Measurements from ENCODE around the gene FOXO1.
"Not testable (repeated sequence)": the region's sequence is repeated elsewhere in the genome, so short reads cannot be mapped to it uniquely, and the experiment has no call there.

FOXO1 gene

DNA sequence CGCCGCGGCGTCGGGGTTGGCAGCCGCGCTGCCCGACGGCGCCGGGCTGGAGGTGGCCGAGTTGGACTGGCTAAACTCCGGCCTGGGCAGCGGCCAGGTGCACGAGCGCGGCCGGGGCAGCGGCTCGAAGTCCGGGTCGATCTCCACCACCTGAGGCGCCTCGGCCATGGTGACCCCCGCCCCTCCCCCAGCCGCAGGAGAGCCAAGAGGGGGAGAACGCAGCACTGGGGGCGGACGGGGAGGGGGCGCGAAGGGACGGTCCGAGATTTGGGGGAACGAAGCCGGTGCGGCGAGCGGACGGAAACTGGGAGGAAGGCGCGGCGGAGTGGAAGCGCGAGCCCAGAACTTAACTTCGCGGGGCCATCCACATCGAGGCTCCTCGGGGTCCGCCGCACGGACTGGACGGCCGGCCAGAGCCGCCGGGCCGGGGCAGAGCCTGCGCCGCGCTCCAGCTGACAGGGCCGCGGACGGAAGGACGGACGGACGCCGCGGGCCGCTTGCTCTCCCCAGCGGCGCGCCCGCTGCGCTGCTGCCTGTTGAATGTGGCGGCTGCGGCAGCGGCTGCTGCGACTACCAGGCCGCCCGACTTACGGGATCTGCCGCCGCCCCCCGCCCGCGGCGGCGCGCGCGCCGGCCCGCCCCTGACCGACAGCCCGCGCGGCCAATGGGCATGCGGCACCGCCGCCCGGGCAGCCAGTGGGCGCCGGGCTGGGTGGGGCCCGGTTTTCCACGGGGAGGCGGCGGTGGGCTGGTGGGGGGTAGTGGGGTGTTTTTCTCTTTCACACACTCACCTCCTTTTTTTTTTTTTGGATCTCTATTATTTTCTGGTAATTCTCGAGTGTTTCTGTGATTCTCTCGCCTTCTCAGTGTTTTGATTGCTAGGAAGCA is at the start of gene FOXO1:
TSS of gene FOXO1 (minus strand) at position 597 of the 888 bp plus-strand sequence. CDS start at position 168, 429 bp downstream.
- DNase-seq, result peak; percentile 94

DNA sequence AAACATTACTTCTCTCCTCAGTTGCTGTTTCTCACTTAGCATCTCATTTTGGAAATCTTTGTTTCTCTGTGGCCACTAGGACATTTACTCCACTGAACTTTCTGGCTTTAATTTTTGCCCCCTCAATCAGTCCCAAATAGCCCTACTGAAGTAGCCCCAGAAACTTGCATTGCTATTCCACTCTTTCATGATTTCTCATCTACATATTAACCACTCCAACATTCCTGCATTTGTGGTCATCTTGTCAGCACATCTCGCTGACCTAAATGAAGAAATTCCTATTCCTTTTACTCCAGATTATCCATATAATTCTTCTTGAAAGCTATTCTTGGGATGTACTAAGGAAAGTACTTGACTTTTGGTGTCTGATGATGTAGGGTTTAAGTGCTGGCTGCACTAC is 48.0 kb upstream of the FOXO1 start:
- DNase-seq, result not testable (repeated sequence)

DNA sequence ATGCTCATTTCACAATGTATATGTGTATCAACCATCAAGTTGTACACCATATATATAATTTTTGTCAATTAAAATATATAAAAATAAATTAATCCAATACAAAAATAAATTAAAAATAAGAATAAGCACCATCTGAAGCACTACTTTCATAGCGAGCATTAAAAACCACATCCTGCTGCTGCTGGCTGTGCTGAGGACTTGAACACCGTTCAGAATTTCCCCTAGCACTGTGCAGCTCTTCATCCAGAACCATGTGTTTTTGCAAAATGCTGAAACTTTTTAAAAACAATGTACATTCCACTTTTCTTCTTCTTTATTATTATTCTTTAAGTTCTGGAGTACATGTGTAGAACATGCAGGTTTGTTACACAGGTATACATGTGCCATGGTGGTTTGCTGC is 40.0 kb upstream of the FOXO1 start:
- no peak for DNase-seq

DNA sequence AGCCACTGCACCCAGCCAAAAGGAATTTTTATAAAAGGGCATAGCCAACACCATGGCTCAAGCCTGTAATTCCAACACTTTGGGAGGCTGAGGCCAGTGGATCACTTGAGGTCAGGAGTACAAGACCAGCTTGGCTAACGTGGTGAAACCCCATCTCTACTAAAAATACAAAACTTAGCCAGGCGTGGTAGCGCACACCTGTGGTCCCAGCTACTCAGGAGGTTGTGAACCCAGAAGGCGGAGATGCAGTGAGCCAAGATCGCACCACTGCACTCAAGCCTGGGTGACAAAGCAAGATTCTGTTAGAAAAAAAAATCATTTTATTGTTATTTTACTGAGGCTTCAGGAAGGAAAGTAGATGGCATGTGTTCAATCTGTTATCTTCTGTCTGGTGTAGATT is 31.3 kb upstream of the FOXO1 start:
- DNase-seq, result no peak

DNA sequence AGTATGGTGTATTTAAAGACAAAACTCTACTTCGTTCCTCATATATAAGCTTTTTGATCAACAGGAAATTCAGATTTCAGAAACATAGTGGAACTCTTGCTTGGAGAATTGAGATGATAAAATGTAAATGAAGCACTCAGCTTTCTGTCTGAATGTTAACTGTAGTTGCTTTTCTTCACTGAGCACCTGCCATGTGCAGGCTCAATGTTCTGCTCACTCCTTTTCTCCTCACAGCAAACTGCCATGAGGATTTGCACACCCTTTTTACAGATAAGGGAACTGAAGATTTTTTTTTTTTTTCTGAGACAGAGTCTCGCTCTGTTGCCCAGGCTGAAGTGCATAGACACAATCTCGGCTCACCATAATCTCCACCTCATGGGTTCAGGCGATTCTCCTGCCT is 28.0 kb upstream of the FOXO1 start:
- no peak for DNase-seq

DNA sequence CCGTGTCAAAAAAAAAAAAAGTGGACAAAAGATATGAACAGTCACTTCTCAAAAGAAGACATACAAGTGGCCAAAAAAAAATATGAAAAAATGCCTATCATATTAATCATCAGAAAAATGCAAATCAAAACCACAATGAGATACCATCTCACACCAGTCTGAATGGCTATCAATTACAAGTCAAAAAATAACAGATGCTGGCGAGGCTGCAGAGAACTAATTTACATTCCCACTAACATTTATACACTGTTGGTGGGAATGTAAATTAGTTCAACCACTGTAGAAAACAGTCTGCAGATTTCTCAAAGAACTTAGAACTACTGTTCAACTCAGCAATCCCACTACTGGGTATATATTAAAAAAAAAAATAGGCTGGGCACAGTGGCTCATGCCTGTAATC is 26.5 kb upstream of the FOXO1 start:
- DNase-seq, result no peak

DNA sequence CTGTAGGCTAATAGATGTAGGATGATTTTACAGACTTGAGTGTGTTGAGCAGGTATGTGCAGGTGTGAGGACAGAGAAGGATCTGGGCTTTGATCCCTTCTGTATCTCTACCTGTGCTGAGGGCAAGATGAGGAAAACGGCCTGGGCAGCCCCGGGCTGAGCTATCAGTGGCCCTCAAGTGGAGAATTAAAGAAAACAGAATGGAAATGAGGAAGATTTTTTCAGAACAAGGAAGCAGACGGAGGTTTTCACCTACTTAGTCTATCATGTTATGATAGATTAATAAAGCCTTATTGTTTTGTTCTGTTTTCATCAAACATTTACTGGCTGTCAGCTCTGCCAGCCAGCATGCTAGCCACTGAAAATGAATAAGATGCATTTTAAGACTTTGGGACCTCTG is 22.3 kb upstream of the FOXO1 start:
- no peak for DNase-seq

DNA sequence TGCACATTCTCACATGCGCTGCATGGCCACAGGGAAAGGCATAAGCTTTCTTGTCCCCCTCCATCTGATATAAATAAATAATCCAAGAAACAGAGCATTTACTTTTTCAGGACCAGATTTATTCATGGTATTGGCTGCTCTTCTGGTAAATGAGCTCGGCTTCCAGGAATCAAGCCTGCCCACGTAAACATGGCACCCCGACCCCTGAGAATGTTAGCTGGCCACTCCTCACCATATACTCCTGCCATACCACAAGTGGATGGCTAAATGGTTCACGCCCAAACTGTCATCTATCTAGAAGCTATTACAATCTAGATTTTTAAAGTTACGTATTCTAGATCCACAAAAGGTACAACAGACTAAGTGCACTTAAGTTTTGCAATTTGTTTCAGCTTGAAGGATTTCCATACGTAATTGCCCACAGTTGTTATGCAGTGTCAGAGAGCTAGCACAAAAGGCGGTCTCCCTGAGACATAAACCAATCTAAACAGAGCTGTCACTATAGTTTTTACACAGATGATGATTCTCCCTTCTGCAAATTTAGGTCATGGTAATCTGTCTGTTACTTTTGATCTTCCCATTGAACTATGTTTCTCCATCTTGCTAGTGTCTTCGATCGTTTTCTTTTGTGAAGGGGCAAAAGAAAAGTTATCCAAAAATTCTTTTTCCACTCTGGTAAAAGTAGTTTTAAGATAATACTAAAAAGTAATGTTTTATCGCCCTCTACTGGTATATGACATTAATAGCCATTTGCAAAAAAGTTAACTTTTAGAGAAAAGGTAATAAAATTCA is 16.2 kb upstream of the FOXO1 start:
- no peak for DNase-seq

DNA sequence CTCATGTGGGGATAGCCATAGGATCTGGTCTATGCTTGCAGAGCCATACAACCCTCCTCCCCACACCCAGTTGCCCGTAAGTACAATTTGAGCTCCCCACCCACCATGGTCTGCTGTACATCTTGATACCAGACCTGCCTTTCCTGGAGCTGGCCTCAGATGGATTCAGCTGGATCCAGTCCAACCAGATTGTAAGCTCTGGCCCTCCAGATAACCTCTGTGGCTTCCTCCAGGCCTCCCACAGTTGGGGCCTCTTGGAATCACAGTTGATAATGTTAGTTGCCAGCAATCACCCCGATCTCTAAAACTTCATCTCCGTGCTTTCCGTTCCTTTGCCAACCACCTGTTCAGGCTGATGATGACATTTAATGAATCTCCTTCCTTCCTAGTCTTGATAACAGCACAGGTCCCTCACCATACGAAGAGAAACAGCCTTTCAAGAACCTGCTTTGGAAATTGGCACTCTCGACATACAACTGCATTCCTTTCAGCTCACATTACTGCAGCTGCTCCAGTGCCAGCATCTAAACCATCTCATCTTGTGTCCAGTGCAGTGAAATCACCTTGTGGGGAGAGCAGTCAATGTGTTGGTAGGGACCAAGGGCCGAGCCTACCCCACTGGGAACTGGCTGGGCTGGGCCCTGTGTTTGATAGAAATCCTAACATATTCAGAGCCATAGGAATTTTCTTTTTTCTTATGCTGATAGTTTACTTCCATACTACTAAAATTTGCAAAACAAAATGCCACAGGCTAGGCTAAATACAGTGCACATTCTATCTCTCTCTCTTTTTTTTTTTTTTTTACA is 15.1 kb upstream of the FOXO1 start:
- no peak for DNase-seq

DNA sequence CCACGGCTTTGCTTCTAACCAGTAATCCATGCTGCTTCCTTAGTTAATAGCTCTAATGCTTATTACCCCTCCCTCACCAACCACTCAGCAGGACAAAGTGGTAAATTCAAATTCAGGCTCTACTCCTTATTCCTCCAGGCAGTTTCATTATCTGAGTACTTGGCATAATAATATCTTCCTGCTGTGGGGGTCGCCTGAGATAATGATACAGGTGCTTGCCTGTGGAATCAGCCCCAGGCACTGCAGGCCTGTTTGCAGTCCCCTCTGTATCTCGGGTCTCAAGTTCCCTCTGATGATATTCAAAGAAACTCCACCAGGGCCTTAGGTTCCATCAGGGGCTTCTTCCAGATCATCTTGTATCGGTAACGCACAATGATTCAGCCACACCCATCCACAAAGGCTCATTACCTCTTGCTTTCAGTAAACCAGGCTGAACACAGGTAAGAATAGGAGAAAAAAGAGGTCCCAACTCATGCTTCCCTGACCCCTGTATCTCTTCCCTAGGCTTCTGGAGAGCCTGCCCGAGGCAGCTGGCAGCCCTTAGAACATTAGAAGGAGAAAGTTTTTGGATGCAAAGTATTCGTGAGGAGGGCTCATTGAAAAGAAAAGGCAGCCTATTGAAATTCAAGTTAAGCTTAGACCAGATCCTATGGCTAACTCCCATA is 14.3 kb upstream of the FOXO1 start:
- no peak for DNase-seq

DNA sequence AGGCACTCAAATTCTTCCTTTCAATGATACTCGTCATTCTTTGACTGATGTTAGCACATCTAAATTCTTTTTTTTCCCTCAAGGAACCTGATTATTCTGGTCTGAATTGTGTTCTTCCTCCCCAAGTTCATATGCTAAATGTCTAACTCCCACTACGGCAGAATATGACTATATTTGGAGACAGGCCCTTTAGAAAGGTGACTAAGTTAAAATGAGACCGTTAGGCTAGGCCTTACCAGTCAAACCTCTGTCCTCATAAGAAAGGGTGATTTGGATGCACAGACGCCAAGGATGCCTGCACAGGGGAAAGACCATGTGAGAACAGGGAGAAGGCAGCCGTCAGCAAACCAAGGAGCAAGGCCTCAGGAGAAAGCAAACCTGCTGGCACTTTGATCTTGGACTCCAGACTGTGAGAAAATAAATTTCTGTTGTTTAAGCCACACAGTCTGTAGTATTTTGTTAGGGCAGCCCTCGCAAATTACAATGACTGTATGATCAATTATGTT is 13.1 kb upstream of the FOXO1 start:
- DNase-seq, result no peak

DNA sequence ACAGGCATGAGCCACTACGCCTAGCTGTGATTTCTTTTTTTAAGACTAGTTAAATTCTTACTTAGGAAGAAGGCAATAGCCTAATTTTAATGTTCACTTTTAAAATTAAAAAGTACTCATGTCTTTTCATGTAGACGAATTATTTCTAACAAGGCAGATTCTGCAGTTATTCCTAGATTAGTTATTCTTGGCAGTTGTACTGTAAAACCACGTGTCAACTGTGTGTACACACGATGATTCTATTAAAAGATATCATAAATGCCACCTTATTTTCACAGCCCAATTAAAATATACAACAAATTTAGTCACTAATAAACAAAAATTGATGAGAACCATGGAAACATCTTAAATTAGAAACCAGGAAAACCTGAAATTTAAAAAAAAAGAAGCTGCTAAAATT is 10.6 kb upstream of the FOXO1 start:
- DNase-seq, result no peak

DNA sequence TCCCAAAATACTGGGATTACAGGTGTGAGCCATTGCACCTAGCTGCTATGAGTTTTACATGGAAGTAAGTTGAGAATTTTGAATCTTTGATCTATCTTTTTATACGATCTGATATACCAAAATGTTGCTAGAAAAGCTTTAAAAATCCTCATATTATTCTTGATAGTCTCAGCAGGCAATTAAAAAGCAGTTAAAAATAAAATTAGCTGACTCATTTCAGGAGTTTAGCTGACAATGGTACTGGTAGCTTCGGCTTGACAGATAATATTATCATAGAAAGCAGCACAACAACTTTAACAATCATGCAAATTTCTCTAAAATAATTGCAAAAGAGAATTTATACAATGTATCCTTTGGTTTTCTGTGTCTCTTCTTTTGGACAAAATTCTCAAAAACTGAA is 9.6 kb upstream of the FOXO1 start:
- no peak for DNase-seq

DNA sequence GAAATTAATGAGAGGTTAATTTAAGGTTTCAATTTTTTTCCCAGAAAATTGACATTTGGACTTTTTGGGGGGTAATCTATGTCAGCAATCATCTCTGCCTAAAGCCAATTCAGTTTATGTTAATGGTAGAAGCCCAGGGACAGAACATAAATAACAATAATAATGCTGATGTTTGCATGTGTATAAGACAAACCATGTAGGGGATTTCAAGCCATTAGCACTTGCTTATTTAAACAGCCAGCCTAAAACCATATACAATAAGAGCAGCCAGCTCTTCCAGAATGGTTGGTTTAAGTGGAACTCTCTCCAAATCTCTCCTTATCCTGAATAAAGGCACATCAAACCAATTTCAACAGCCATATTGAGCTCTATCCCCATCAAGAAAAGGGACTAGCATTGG is 7.0 kb upstream of the FOXO1 start:
- DNase-seq, result no peak

DNA sequence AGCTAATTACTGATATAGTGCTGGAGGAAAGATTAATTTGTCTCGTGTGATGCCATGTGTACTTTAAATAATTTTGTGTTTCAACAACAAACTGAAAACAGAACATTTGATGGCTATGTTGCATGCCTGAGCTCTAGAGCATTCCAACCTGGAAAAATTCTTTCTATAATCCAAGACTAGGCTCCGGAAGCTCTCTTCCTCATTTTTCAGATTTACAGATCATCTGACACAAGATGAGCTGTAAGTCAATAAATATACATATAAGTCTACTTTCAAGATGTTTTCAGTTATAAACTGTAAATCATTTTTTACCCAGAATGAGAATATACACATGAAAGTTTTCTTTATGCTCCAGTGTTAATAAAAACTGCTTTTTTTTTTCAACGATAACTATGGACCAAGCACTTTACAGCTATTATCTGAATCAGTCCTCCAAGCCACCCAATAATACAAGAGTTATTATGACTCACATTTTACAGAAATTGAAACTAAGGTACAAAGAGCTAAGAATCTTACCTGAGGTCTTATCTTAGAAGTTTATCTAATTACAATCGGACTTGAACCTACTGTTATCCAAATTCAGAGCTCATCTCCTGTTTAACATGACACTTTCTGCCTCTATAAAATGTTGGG is 6.4 kb upstream of the FOXO1 start:
- DNase-seq, result no peak

DNA sequence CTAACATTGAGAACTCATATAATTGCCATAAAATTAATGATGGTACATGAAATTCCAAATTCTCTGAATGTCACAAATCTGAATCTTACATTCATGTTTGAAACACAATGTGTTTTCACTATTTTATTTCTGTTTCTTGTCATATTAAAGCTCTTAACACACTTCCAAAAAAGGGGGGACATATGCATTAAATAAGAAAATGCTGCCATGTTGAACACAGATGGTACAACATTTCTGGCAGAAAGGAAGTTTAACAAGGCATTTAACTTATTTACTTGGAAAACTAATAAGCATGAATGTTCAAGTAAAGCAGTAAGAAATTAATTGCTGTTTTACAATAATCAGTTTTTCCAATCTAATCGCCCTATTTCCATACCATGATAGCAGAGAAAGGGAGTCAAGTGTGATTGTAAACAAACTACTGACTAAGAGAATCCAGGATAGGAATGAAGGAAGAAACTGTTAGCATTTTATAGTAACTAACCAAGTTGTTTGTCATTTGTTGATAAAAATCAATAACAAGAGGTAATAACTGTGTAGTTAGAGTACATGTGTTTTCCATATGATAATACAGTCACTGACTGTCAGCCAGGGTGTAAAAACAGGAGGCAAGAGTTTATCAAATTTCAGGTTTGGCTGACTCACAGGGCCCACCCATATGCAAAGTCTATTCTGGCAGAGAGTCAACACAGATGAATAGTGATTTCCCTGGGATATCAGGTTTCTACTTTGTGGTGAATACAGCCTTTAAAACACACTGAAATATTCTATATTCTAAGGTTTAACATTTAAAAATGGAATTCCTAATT is 5.7 kb upstream of the FOXO1 start:
- no peak for DNase-seq

DNA sequence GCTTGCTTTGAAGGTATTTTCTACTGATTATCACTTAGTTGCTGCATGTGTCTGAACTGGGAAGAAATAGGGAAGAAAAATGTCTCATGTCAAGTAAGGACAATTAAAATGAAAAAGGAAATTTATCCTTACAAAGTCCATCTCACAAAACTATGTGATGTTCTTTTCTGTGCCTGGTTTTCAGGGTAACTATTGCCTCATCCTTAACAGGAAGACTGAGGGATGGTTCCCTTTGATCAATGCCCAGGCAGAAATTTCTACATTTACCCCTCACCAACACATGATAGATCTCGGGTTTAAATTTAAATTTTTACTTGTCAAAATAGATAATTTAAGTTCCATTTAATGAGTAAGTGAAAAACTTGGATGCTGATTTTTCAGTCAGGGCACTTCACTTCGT is 3.9 kb upstream of the FOXO1 start:
- no peak for DNase-seq

DNA sequence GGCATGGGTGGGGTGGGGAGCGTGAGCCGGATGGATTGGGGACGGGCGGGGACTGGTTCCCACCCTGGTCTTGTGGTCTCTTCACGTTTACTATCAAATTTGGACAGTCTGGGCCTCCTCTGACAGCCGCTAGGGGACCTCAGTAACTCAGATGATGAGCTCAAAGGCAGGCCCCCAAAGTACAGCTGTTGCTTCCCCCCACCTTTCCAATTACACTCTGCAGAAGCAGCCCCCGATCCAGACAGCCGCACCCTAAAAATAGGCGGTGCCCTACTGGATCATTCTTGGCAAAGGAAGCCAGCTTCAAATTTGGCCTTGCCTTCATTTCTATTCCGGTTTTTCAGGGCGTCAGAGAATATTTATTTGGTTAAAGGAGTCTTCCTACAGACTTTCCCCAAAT is 1.9 kb upstream of the FOXO1 start:
- peak; percentile 62 for DNase-seq

DNA sequence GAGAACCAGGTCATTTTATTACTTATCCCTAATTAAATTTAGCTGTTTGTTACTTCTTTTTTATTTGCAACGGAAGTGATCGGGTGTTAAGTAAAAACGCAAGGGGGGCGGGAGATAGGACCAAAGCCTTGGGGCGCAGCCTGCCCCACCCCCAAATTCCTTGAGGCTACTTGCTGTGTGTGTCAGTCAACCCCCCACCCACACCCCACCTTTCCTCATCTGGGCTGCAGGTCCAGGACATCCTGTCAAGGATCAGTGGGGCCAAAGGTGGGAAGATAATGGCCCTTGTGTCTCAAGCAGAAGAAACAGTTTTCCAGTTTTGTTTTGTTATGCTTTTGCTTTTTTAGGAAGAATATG is 1.2 kb upstream of the FOXO1 start:
- peak; percentile 49 for DNase-seq

DNA sequence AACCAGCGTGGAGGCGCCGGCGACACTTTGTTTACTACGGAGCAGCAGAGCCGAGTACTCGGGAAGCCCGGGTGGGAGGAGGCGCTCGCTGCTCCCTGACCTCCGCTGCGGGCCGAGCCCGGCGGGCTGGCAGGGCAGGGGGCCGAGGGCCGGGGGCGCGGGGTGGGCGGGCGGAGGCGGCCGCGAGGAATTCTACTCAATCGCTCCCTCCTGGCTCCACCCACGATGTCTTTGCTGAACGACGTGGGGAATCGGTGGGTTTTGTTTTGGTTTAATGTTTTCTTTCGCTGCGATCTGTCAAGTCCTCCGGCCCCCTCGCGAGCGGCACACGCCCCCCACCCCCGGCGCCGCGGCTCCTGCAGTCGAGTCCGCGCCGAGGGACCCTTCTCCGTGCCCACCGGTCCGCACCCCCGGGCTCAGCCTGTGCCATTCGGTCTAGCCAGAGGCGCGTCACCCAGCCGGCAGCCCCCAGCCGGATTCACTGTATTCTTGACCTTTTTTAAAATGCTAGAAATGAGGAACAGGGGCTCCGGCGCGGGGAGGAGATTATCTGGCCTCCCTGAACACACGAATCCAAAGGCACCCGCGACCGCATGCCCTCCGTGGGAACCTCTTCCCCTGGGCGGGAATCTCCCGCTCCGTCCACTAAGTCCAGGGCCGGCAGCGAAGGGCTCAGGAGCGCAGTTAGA is 636 bp upstream of the FOXO1 start:
- no peak for DNase-seq
